ENCODE data around the gene ROBO2.
"Not testable (repeated sequence)": the region's sequence is repeated elsewhere in the genome, so short reads cannot be mapped to it uniquely, and the experiment has no call there.

The ROBO2 gene

GRCh38 chr3:77345009-77345408 lies 305.1 kb downstream of the ROBO2 start:
- no peak for DNase-seq

GRCh38 chr3:77348244-77348855 lies 308.5 kb downstream of the ROBO2 start:
- no peak for DNase-seq

DNA sequence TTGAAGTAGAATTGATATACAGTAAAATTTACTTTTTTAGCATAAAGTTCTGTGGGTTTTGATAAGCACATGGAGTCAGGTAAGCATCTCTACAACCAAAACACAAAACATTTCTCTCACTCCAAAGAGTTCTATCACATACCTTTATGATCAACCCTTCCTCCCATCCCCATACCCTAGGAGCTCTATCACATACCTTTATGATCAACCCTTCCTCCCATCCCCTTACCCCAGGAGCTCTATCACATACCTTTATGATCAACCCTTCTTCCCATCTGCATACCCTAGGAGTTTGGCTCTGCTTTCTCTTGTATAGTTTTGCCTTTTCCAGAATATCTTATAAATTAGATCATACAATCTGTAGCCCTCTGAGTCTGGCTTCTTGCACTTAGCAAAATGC lies 315.1 kb downstream of the ROBO2 start:
- DNase-seq = no peak

- DNase-seq = no peak
Measured at GRCh38 chr3:77362936-77363335, 323.0 kb downstream of the ROBO2 start.

DNA sequence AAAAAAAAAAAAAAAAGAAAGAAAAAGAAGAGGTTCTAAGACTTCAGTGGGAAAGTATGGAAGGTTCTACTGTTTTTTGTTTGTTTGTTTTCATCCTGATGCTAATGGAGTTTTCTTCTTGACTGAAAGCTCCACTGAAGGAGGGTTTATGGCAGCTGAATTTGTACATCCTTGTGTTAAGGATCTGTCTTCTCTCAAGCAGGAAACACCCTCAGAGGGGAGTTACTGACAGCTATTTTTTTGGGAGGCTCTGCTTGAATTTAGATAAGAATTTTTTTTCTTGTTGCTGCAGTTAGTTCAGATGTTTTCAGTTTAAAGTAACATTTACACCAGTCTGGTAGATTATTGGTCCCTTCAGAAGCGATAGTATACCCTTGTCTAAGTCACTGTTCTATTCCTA lies 325.3 kb downstream of the ROBO2 start:
- DNase-seq = no peak

GRCh38 chr3:77370413-77370812 lies 330.5 kb downstream of the ROBO2 start:
- DNase-seq = no peak

- DNase-seq = no peak
Measured at GRCh38 chr3:77372018-77372417, 332.1 kb downstream of the ROBO2 start.

DNA sequence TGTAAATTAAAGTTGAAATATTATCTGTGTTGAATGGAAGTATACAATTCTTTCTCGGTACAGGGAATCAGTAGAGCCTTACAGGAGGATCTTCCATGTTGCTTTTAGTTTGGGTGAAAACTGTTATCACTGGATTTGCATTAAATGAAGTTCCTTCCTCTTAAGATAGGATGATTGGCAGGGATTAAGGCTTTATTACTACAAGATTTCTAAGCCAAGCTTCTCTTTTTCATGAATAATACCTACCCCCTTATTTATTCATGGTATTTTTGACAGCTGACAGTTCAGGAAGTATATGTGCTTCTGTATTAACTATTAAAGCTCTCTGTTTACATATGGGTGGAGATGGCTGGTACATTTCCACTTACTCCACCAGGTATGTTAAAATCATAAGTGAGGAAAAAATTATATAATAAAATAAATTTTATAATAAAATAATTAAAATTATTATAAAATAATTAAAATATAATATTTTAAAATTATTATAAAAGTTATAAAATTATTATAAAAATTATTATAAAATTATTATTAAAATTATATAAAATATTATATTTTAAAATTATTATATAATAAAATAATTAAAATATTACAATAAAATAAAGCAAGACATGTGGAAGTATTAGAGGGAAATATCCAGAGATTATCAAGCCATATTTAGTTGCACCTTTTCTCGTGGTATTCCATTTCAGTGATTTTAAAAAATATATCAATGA lies 332.9 kb downstream of the ROBO2 start:
- no peak for DNase-seq

DNA sequence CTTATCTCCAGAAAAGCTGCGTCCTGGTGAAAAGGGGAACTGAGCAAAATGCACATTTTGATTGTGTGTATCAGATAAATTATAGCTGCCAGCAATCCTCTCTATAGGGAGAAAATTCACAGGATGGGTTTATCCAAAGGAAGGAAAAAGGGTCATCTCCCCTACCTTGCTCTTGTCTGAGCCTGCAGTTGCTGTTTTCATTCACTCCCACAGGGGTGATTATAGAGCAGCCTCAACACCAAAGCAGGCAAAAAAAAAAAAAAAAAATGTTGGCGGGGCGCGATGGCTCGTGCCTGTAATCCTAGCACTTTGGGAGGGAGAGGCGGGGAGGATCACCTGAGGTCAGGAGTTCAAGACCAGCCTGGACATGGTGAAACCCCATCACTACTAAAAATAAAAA lies 333.7 kb downstream of the ROBO2 start:
- DNase-seq = no peak

DNA sequence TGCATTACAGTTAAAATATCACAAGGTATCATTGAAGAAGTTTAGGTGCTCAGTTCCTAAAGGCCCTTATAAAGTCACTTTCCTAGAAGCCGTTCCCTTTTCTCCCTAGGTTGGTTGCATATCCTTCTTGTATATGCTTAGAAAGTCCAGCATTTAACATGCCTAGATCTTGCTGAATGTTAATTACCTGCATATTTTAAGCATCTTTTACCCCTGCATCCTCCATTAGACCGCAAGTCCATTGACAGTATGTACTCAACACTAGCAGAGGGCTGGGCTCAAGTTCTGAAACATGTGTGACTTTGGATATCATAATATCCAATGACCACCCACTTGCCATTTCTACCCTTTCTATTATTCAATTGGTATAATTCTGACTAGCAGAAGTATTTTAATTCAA lies 336.6 kb downstream of the ROBO2 start:
- DNase-seq = no peak

DNA sequence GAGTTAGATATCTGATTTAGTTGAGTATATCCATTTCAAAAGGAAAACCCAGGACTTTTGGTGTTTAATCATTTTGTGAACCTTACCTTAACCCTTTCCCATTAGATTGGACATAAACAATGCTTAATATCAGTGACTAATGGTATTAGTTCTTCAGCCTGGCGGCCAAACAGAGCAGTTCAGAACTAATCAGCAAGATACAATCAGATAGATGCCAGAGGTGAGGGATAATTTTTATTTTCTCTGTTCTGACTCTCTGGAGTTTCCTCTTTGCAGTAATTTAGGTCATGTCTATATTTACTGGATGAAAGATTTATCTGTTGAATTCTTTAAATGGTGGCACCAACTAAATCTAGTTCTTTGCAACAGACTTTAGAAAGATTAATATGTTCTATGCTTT lies 337.8 kb downstream of the ROBO2 start:
- no peak for DNase-seq

DNA sequence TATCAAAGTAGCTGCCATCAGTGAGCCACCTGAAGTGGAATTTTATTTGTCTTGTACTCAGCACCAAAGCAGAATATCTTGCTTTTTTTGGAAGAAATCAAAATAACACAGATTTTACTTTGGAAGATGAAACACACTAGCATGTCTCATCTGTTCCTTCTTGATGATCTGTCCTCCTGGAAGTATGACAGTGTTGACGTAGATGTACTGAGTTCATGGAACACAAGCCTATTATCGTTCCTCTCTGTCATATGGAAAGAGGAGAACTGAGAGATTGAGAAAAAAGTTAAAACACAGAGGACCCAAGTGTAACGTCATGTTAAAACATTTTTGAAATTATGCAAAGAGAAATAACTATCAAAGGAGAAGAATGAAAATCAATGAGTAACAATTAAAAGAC lies 340.2 kb downstream of the ROBO2 start:
- DNase-seq = no peak

- no peak for DNase-seq
Measured at GRCh38 chr3:77381431-77381830, 341.5 kb downstream of the ROBO2 start.

DNA sequence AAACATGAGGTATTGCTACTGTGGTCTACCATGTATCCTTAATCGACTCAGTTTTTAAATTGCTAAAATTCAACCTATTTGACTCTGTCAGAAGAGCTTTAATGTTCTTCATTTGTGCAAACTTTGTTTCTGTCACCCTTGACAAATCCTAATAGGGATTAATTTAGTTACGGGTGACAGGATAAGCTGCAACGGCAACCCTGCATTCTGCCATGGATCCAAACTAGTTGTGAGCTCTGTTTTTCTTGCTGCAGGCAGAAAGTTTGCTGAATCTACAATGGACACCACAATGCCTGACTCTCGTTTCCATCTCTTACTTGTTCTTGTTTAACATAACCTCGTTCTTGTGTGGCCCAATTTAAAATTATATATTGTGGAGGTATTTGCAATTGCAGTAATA lies 352.3 kb downstream of the ROBO2 start:
- DNase-seq = no peak

- no peak for DNase-seq
Measured at GRCh38 chr3:77394046-77394445, 354.1 kb downstream of the ROBO2 start.

- DNase-seq = no peak
Measured at GRCh38 chr3:77404871-77405270, 365.0 kb downstream of the ROBO2 start.

- DNase-seq = no peak
Measured at GRCh38 chr3:77407441-77407840, 367.5 kb downstream of the ROBO2 start.

GRCh38 chr3:77410334-77410733 lies 370.4 kb downstream of the ROBO2 start:
- DNase-seq = not testable (repeated sequence)

DNA sequence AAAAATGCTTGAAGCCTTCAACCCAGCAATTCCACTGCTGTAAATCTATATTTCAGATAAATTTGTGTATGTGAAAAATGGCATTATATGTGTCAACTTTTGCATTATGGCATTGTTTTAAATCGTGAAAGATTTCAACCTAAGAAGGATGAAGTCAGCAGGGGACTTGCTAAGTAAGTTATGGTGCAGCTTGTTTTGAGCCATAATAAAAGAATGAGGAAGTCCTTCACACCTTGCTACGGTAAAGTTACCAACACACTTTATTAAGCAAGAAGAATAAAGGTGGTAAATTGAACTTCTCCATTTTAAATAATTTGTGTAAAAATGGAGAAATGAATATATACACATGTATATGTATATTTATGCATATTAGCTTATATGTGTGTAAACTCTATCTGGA lies 371.4 kb downstream of the ROBO2 start:
- no peak for DNase-seq

DNA sequence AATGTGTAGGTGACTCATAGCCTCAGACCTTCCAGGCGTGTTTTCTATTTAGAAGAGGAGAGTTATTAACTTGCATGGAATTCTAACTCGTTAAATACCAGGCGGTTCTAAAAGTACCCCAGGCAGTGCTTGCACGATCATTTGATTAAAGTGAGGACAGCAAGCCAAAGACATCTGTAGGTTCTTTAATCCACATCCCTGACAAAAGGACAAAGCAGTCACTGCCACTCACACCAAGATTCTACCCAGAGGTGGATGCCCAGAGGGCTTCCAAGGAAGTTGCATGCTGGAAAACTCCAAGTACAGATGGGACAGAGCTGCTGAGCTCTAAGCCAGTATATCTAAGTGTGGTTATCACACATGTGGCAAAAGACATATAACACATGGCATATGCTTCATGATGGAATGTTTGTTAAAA lies 372.1 kb downstream of the ROBO2 start:
- no peak for DNase-seq

GRCh38 chr3:77412584-77412983 lies 372.7 kb downstream of the ROBO2 start:
- no peak for DNase-seq

- DNase-seq = no peak
Measured at GRCh38 chr3:77414881-77415280, 375.0 kb downstream of the ROBO2 start.

DNA sequence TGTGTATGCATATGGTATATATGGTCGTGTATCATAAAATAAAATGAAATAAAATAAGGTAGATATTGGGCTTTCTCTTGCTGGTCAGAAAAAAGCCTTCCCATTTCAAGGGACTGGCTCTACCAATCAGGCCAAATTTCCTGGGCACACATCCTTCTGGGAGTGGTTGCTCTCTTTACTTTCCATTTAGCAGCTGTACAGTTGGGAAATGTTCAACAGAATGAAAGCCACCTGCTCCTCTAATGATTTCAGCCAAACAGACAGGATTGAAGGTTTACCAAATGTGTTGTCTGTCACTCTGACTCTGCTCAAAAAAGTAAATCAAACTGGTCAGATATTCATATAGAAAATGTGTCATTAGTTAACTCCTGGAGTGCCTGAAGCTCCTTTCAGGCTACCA lies 380.4 kb downstream of the ROBO2 start:
- no peak for DNase-seq

DNA sequence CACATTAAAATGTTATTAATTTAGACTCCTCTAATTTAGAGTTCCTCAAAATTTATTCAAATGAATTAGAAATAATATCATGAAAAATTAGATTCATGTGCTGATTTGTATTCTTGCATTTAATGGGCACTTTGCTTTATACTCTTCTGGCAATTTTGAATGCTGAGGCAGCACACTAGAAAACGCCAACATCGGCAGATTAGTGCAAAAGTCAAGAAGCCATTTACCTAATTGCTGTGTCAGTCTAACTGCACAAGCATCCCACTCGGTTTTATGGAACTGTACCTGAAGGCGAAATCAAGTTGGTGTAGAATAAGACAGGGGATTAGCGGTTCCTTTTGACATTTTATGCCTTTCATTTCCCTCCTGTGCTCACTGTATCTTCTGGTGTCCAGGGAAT lies 382.0 kb downstream of the ROBO2 start:
- DNase-seq = no peak

DNA sequence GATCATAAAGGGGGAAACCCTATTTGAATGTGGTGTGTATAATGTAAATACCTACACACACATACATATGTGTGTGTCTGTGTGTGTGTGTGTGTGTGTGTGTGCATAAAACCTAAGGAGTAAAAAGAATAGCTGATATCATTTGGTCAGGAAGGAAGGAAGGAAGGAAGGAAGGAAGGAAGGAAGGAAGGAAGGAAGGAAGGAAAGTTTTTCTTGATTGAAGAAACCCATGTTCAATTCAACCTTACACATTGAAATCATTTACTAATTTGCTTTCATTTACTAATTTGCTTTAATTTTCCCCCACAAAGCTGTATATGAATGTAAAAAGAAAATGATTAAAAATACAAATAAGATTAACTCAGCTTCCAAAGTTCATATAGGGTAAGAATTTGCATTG lies 386.6 kb downstream of the ROBO2 start:
- DNase-seq = no peak
